ENCODE data around the gene VAV3. TPM values are rescaled to one million over a fixed set of nuclear protein-coding genes. Genes with fewer than 3 reads are reported as not detected.

Gene VAV3
- total and polyA plus RNA-seq, 9 of the 15 experiments (the other 6 are each of a cell fraction or from before 2014, with no cell fraction given), result not detected

DNA sequence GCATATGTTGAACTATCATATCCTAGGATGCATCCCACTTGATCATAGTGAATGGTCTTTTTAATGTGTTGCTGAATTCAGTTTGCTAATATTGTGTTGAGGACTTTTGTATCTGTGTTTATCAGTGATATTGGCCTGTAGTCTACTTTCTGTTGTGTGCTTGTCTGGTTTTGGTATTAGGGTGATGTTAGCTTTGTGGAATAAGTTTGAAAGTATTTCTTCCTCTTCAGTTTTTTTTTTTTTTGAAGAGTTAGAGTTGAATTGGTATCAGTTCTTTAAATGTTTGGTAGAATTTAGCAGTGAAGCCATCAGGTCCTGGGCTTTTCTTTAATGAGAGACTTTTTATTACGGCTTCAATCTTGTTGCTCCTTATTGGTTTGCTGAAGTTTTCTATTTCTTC, 162.3 kb downstream of the VAV3 start (continued):
- TF ChIP-seq ARID4B (CRISPR knock-in tag; IDR thresholded peaks at IDR 0.05), result no peak
- TF ChIP-seq CTCF (IDR thresholded peaks at IDR 0.05 in 2 of 3, conservative IDR thresholded peaks at IDR 0.05 in 1 of 3; ENCODE audit: insufficient read depth in 2 of 3, low read depth in 1 of 3, low read length in 3 of 3), result no peak
- TF ChIP-seq KDM1A (IDR thresholded peaks at IDR 0.05), result no peak

DNA sequence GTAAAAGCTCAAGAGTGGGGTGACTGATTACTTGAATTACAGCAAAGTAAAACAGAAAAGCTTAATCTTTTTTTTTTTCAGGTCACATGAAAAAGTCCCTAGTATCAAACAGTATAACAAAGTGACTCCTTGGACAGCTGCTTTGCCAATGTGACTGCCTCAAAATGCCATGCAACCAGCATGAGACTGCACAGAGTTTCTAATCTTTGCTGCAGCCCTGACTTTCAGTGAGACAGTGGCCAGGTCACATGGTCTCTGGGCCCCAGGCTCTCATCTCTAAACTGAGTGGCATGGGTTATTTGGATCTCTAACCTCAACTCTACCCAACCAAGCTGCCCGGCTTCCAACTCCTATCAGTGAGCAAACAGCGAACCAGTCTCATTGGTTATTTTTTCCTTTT, 169.0 kb downstream of the VAV3 start:
- DNase-seq (ENCODE audit: extremely low read depth in 1 of 4, low spot score in 3 of 4) (no peak), ATAC-seq (no peak), FAIRE-seq (no peak)
- WGBS (ENCODE audit: insufficient coverage, low coverage, missing lambda C conversion rate), result 0% methylated on average over 2 of the region's 2 CpGs
- H2AFZ ChIP-seq (ENCODE audit: low read depth, low read length), result no peak overlapping the region
- in situ Hi-C loops (cut with MboI) (loop anchor here (25.0 kb wide), 1 partner anchor 841 kb away; no protein-coding TSS in a partner anchor), intact Hi-C loops (cut with micrococcal nuclease) (no loop called here)
- no peaks in the 10 kb centered on the region for H3K36me3 ChIP-seq (ENCODE audit: control insufficient read depth, insufficient read depth, low read length)
- H3K4me1 ChIP-seq (replicated peaks in 1 of 2; ENCODE audit: control insufficient read depth in 2 of 2, insufficient read depth in 2 of 2, low read length in 2 of 2), result no peaks in the 10 kb centered on the region
- no peaks in the 10 kb centered on the region for H3K27me3 ChIP-seq (ENCODE audit: control insufficient read depth in 2 of 2, insufficient read depth in 2 of 2, low read length in 2 of 2)
- no peak overlapping the region for H3K4me3 ChIP-seq
- no peaks in the 10 kb centered on the region; the same call in 1 of the 2 replicates for H4K20me1 ChIP-seq (replicated peaks; ENCODE audit: control insufficient read depth, insufficient read depth, low read length)
- H3K9me3 ChIP-seq (replicated peaks; ENCODE audit: control insufficient read depth, insufficient read depth, low read depth, low read length), result no peaks in the 10 kb centered on the region
- no peak overlapping the region for H3K27ac ChIP-seq (ENCODE audit: extremely low read depth, low read depth, low read length)
- POLR2A ChIA-PET, result no interaction called here
- H3K9ac ChIP-seq (ENCODE audit: insufficient read depth in 1 of 2, low read depth in 2 of 2, low read length in 2 of 2), result no peak overlapping the region
- H3K79me2 ChIP-seq (ENCODE audit: control insufficient read depth, insufficient read depth, low read length), result no peaks in the 10 kb centered on the region
- CTCF ChIA-PET (ENCODE audit: low intra/inter-chr PET ratio), result no interaction called here
- BruUV-seq (replicated peaks), result no TSS peak
- no peaks in the 10 kb centered on the region for H3K9me1 ChIP-seq (ENCODE audit: control insufficient read depth, insufficient read depth, low read length)
- no peak overlapping the region for H3K4me2 ChIP-seq (ENCODE audit: insufficient read depth, low read length)
- TF ChIP-seq, protein P1, sequence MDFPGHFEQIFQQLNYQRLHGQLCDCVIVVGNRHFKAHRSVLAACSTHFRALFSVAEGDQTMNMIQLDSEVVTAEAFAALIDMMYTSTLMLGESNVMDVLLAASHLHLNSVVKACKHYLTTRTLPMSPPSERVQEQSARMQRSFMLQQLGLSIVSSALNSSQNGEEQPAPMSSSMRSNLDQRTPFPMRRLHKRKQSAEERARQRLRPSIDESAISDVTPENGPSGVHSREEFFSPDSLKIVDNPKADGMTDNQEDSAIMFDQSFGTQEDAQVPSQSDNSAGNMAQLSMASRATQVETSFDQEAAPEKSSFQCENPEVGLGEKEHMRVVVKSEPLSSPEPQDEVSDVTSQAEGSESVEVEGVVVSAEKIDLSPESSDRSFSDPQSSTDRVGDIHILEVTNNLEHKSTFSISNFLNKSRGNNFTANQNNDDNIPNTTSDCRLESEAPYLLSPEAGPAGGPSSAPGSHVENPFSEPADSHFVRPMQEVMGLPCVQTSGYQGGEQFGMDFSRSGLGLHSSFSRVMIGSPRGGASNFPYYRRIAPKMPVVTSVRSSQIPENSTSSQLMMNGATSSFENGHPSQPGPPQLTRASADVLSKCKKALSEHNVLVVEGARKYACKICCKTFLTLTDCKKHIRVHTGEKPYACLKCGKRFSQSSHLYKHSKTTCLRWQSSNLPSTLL (IDR thresholded peaks at IDR 0.05), result no peak
- TF ChIP-seq HDAC3 (IDR thresholded peaks at IDR 0.05; ENCODE audit: borderline replicate concordance, partially characterized antibody) (no peak), ZNF354B (CRISPR knock-in tag; IDR thresholded peaks at IDR 0.05) (no peak), CBX8 (IDR thresholded peaks at IDR 0.05; ENCODE audit: borderline replicate concordance, extremely low read depth, low read depth, low read length, poor library complexity, severe bottlenecking) (no peak)
- TF ChIP-seq, protein P2, sequence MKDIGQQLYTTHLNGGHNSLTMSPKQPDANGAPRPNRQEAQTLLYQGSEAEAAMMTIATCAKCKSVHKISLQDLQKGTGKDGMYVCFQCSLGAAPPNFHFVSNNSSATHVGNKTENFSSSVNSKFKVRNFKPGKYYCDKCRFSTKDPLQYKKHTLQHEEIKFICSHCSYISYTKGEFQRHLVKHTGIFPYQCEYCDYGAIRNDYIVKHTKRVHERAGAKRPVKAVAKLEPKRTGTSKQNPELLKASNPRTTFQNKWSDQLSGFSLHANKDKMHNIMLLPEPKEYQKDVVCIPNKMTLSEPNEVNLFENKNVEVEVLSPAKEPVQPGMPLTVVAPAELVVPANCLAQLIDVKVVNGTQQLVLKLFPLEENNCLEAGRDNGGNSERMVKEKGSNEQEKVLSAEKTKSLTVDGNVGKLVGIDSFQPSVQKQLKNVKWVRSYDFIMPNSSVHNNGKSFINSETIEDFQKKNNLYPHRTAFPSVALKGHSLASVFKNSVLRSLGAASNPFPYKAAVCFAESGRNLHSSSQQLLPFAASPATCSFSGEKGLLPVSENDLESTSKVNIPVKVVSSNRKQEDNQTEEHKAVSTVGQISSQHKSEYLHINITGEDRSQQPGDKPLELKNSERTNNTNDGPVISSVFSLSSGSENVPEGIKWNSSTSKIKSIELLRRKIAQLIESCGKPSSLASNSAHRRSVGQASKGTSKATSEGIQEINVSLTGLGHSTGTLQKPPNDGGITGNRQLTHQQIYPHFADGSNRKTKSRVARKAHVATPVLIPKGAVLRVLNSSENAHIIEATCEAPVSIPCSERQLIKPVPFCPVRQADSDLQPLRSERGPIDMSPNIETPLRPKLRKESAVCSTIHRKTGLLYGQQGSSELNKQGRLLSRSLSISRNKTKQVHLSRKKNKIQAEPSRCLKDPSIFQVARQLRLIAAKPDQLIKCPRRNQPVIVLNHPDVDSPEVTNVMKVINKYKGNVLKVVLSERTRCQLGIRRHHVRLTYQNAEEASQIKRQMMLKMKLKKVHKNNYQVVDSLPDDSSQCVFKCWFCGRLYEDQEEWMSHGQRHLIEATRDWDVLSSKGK (CRISPR knock-in tag; IDR thresholded peaks at IDR 0.05), result no peak
